ENCODE measurements around the gene TRAPPC12. TPM values are rescaled to one million over a fixed set of nuclear protein-coding genes. Genes with fewer than 3 reads are reported as not detected.

The TRAPPC12 gene
- total RNA-seq, 2 donors from 2014 or later: 85.4 to 86.0 TPM

GRCh38 chr2:3479430-3480320 is 100.2 kb downstream of the TRAPPC12 start:
- no peak overlapping the region for H3K27ac Mint-ChIP-seq
- H3K27me3 Mint-ChIP-seq (ENCODE audit: low read depth): no peaks in the 10 kb centered on the region
- DNase-seq: no peak
- no peaks in the 10 kb centered on the region for H3K9me3 Mint-ChIP-seq
- no peaks in the 10 kb centered on the region for H3K4me1 Mint-ChIP-seq (ENCODE audit: low read depth)
- no peak for ATAC-seq (replicated peaks in 1 of 2)
- H3K4me3 Mint-ChIP-seq: no peak overlapping the region
- peaks cover 0 to 4% of the 10 kb centered on the region in 2 donors for H3K36me3 Mint-ChIP-seq (ENCODE audit: insufficient read depth in 2 of 2)

- no peak for DNase-seq
- no peak for ATAC-seq (replicated peaks in 1 of 2)
- Mint-ChIP-seq H3K4me1 (ENCODE audit: low read depth) (no peaks in the 10 kb centered on the region), H3K4me3 (no peak overlapping the region), H3K9me3 (no peaks in the 10 kb centered on the region), H3K36me3 (ENCODE audit: insufficient read depth in 2 of 2) (peaks cover 0 to 4% of the 10 kb centered on the region in 2 donors), H3K27me3 (ENCODE audit: low read depth) (no peaks in the 10 kb centered on the region), H3K27ac (peak overlapping the region; percentile 65)
Observed at GRCh38 chr2:3480352-3481010, 101.0 kb downstream of the TRAPPC12 start.

GRCh38 chr2:3481011-3481400 is 101.5 kb downstream of the TRAPPC12 start:
- H3K27me3 Mint-ChIP-seq (ENCODE audit: low read depth): no peaks in the 10 kb centered on the region
- no peaks in the 10 kb centered on the region for H3K9me3 Mint-ChIP-seq
- peaks cover 0 to 5% of the 10 kb centered on the region in 2 donors for H3K36me3 Mint-ChIP-seq (ENCODE audit: insufficient read depth in 2 of 2)
- H3K4me1 Mint-ChIP-seq (ENCODE audit: low read depth): no peaks in the 10 kb centered on the region
- DNase-seq: no peak
- no peak overlapping the region for H3K27ac Mint-ChIP-seq
- H3K4me3 Mint-ChIP-seq: no peak overlapping the region
- no peak for ATAC-seq (replicated peaks in 1 of 2)

GRCh38 chr2:3481736-3482362 is 102.4 kb downstream of the TRAPPC12 start:
- Mint-ChIP-seq H3K4me3 (no peak overlapping the region), H3K9me3 (no peaks in the 10 kb centered on the region), H3K4me1 (ENCODE audit: low read depth) (no peaks in the 10 kb centered on the region), H3K27ac (no peak overlapping the region), H3K27me3 (ENCODE audit: low read depth) (no peaks in the 10 kb centered on the region), H3K36me3 (ENCODE audit: insufficient read depth in 2 of 2) (peaks cover 0 to 2% of the 10 kb centered on the region in 2 donors)
- DNase-seq: no peak
- ATAC-seq (replicated peaks in 1 of 2): no peak

- H3K4me1 Mint-ChIP-seq (ENCODE audit: low read depth): no peaks in the 10 kb centered on the region
- peak in 1 of 2 donors; percentile 23 for ATAC-seq (replicated peaks in 1 of 2)
- no peaks in the 10 kb centered on the region for H3K27me3 Mint-ChIP-seq (ENCODE audit: low read depth)
- H3K9me3 Mint-ChIP-seq: no peaks in the 10 kb centered on the region
- DNase-seq: no peak
- H3K36me3 Mint-ChIP-seq (ENCODE audit: insufficient read depth in 2 of 2): peaks cover 0 to 2% of the 10 kb centered on the region in 2 donors
- no peak overlapping the region for H3K27ac Mint-ChIP-seq
- no peak overlapping the region for H3K4me3 Mint-ChIP-seq
Observed at GRCh38 chr2:3482363-3482821, 102.9 kb downstream of the TRAPPC12 start.

GRCh38 chr2:3483227-3483985 is 103.9 kb downstream of the TRAPPC12 start:
- H3K4me1 Mint-ChIP-seq (ENCODE audit: low read depth): no peaks in the 10 kb centered on the region
- peaks cover 0 to 2% of the 10 kb centered on the region in 2 donors for H3K36me3 Mint-ChIP-seq (ENCODE audit: insufficient read depth in 2 of 2)
- DNase-seq: peak in 1 of 2 donors; percentile 45
- peak in 1 of 2 donors; percentile 78 for ATAC-seq (replicated peaks in 1 of 2)
- no peaks in the 10 kb centered on the region for H3K9me3 Mint-ChIP-seq
- H3K27ac Mint-ChIP-seq: no peak overlapping the region
- H3K4me3 Mint-ChIP-seq: peak overlapping the region in 1 of 2 donors; percentile 40
- no peaks in the 10 kb centered on the region for H3K27me3 Mint-ChIP-seq (ENCODE audit: low read depth)

- H3K9me3 Mint-ChIP-seq: no peaks in the 10 kb centered on the region
Observed at GRCh38 chr2:3483986-3484960, 104.8 kb downstream of the TRAPPC12 start.

GRCh38 chr2:3485166-3485565 is 105.7 kb downstream of the TRAPPC12 start:
- no peaks in the 10 kb centered on the region for H3K27me3 Mint-ChIP-seq (ENCODE audit: low read depth)
- DNase-seq: no peak
- no peak overlapping the region for H3K27ac Mint-ChIP-seq
- H3K4me1 Mint-ChIP-seq (ENCODE audit: low read depth): no peaks in the 10 kb centered on the region
- no peak for ATAC-seq (replicated peaks in 1 of 2)
- H3K36me3 Mint-ChIP-seq (ENCODE audit: insufficient read depth in 2 of 2): peaks cover 0 to 2% of the 10 kb centered on the region in 2 donors
- no peaks in the 10 kb centered on the region for H3K9me3 Mint-ChIP-seq
- no peak overlapping the region for H3K4me3 Mint-ChIP-seq

More at GRCh38 chr2:3483986-3484960, 104.8 kb downstream of the TRAPPC12 start:
- Mint-ChIP-seq H3K4me1 (ENCODE audit: low read depth) (no peaks in the 10 kb centered on the region), H3K36me3 (ENCODE audit: insufficient read depth in 2 of 2) (peaks cover 0 to 2% of the 10 kb centered on the region in 2 donors), H3K27me3 (ENCODE audit: low read depth) (no peaks in the 10 kb centered on the region), H3K4me3 (no peak overlapping the region), H3K27ac (no peak overlapping the region)
- DNase-seq (no peak), ATAC-seq (replicated peaks in 1 of 2) (no peak)

GRCh38 chr2:3486047-3487027 is 106.8 kb downstream of the TRAPPC12 start:
- H3K36me3 Mint-ChIP-seq (ENCODE audit: insufficient read depth in 2 of 2): peaks cover 0 to 1% of the 10 kb centered on the region in 2 donors
- no peaks in the 10 kb centered on the region for H3K4me1 Mint-ChIP-seq (ENCODE audit: low read depth)
- ATAC-seq (replicated peaks in 1 of 2) (no peak), DNase-seq (no peak)
- H3K4me3 Mint-ChIP-seq: no peak overlapping the region
- no peaks in the 10 kb centered on the region for H3K9me3 Mint-ChIP-seq
- no peaks in the 10 kb centered on the region for H3K27me3 Mint-ChIP-seq (ENCODE audit: low read depth)
- no peak overlapping the region for H3K27ac Mint-ChIP-seq

GRCh38 chr2:3487028-3487425 is 107.5 kb downstream of the TRAPPC12 start:
- Mint-ChIP-seq H3K4me1 (ENCODE audit: low read depth) (no peaks in the 10 kb centered on the region), H3K4me3 (no peak overlapping the region), H3K9me3 (no peaks in the 10 kb centered on the region), H3K27ac (no peak overlapping the region), H3K36me3 (ENCODE audit: insufficient read depth in 2 of 2) (peaks cover 0 to 1% of the 10 kb centered on the region in 2 donors), H3K27me3 (ENCODE audit: low read depth) (no peaks in the 10 kb centered on the region)
- ATAC-seq (replicated peaks in 1 of 2) (no peak), DNase-seq (no peak)

- no peaks in the 10 kb centered on the region for H3K9me3 Mint-ChIP-seq
- no peaks in the 10 kb centered on the region for H3K4me1 Mint-ChIP-seq (ENCODE audit: low read depth)
- DNase-seq (no peak), ATAC-seq (replicated peaks in 1 of 2) (no peak)
- H3K36me3 Mint-ChIP-seq (ENCODE audit: insufficient read depth in 2 of 2): peaks cover 0 to 1% of the 10 kb centered on the region in 2 donors
- H3K4me3 Mint-ChIP-seq: no peak overlapping the region
- H3K27me3 Mint-ChIP-seq (ENCODE audit: low read depth): no peaks in the 10 kb centered on the region
- H3K27ac Mint-ChIP-seq: no peak overlapping the region
Observed at GRCh38 chr2:3487432-3487831, 107.9 kb downstream of the TRAPPC12 start.
